ENCODE data around the gene RASSF9.

- no peak for TF ChIP-seq KDM5B (IDR thresholded peaks at IDR 0.05; ENCODE audit: insufficient replicate concordance, low read depth, low read length)
- no peak for TF ChIP-seq MXI1 (IDR thresholded peaks at IDR 0.05; ENCODE audit: low read depth, low read length)
- TF ChIP-seq POU5F1 (IDR thresholded peaks at IDR 0.05; ENCODE audit: borderline replicate concordance, low read depth, low read length, partially characterized antibody): no peak
- no peak for TF ChIP-seq POLR2A (conservative IDR thresholded peaks at IDR 0.05)
- TF ChIP-seq ARHGAP35 (IDR thresholded peaks at IDR 0.05; ENCODE audit: partially characterized antibody): no peak
- no peak for TF ChIP-seq TAF1 (IDR thresholded peaks at IDR 0.05; ENCODE audit: control insufficient read depth, extremely low read depth, insufficient read depth, low read length, severe bottlenecking)
Observed at GRCh38 chr12:85866986-85867776, 31.0 kb upstream of the RASSF9 start.

All from K562 (cell line).